Fibroblast of lung (primary cell): ENCODE results near the gene C20orf141. TPM values are rescaled to one million over a fixed set of nuclear protein-coding genes. Genes with fewer than 3 reads are reported as not detected.

Source experiments
- DNase-seq, 2 donors: peaks; one replicate each; pipeline versions ENCODE4 v3.0.0 to v3.0.0-alpha.2; 2010; ENCODE audit warnings: low read depth in 2 of 2
- H2AFZ ChIP-seq: 2 replicates; pipeline ENCODE4 v1.5.1; 2012; ENCODE audit warnings: low read length, control low read depth, inconsistent platforms
- H3K27ac ChIP-seq: 2 replicates; pipeline ENCODE4 v1.5.1; 2011; ENCODE audit warnings: low read length, control low read depth; ENCODE audit not compliant: insufficient read depth
- H3K27me3 ChIP-seq: 2 replicates; pipeline ENCODE4 v1.5.1; 2011; ENCODE audit warnings: mild to moderate bottlenecking, low read length; ENCODE audit not compliant: control insufficient read depth, insufficient read depth
- H3K36me3 ChIP-seq: 2 replicates; pipeline ENCODE4 v1.5.1; 2011; ENCODE audit warnings: low read length; ENCODE audit not compliant: control insufficient read depth, insufficient read depth
- H3K4me1 ChIP-seq: 2 replicates; pipeline ENCODE4 v1.5.1; 2011; ENCODE audit warnings: low read length; ENCODE audit not compliant: control insufficient read depth, insufficient read depth; ENCODE audit errors: extremely low read depth
- H3K4me2 ChIP-seq: 2 replicates; pipeline ENCODE4 v1.5.1; 2011; ENCODE audit warnings: low read length, control low read depth; ENCODE audit not compliant: insufficient read depth; ENCODE audit errors: extremely low read depth
- H3K4me3 ChIP-seq, 4 experiments: fragments of 200-600 bp in 1 of 4; sonication (generic) in 1 of 4; replicated peaks in 1 of 4; 2 replicates each; pipeline ENCODE4 v1.5.1; 2011 to 2016; ENCODE audit warnings: low read length in 4 of 4, low read depth in 3 of 4, mild to moderate bottlenecking in 3 of 4, control low read depth in 2 of 4, inconsistent platforms in 1 of 4, mixed read lengths in 1 of 4; ENCODE audit not compliant: insufficient read depth in 1 of 4; ENCODE audit errors: control extremely low read depth in 1 of 4
- H3K79me2 ChIP-seq: 2 replicates; pipeline ENCODE4 v1.5.1; 2012; ENCODE audit warnings: mild to moderate bottlenecking, low read length, inconsistent platforms; ENCODE audit not compliant: control insufficient read depth, insufficient read depth
- H3K9ac ChIP-seq: 2 replicates; pipeline ENCODE4 v1.5.1; 2011; ENCODE audit warnings: mild to moderate bottlenecking, low read length, control low read depth; ENCODE audit not compliant: insufficient read depth
- H3K9me3 ChIP-seq: 2 replicates; pipeline ENCODE4 v1.5.1; 2012; ENCODE audit warnings: low read depth, low read length; ENCODE audit not compliant: control insufficient read depth, insufficient read depth
- H4K20me1 ChIP-seq: 2 replicates; pipeline ENCODE4 v1.5.1; 2011; ENCODE audit warnings: low read length; ENCODE audit not compliant: control insufficient read depth, insufficient read depth; ENCODE audit errors: extremely low read depth
- CTCF ChIP-seq, 2 donors: IDR thresholded peaks in 1 of 2; conservative IDR thresholded peaks in 1 of 2; 1 replicate in 1 of 2; 2 replicates in 1 of 2; pipeline ENCODE4 v1.5.1; 2011 to 2012; ENCODE audit warnings: low read length in 2 of 2, control low read depth in 1 of 2, inconsistent platforms in 1 of 2, low read depth in 1 of 2, mild to moderate bottlenecking in 1 of 2
- EZH2 ChIP-seq: IDR thresholded peaks from 2 replicates; pipeline ENCODE4 v1.5.1; 2012; ENCODE audit warnings: low read length, control low read depth, mild to moderate bottlenecking; ENCODE audit errors: missing control alignments
- polyA plus RNA-seq, 2 donors: library from polyadenylated mRNA; depleted of rRNA in 1 of 2; stranded (reverse) in 1 of 2; unstranded in 1 of 2; fragments of >200 nt; gene quantifications; 2 replicates each; pipeline ENCODE4 v1.2.1, GENCODE V29; 2011 to 2012; ENCODE audit warnings: missing spikeins in 1 of 2
- total RNA-seq: library from RNA; depleted of rRNA; stranded (reverse); fragments of >200 nt; gene quantifications from 2 replicates; pipeline ENCODE4 v1.2.1, GENCODE V29; 2014

Gene C20orf141
- total and polyA plus RNA-seq, 2 donors (not counting 1 experiment from before 2014, with no cell fraction given): 0.57 TPM; not detected in 1

- H3K9ac ChIP-seq: no peak overlapping the region
- no peaks in the 10 kb centered on the region for H3K79me2 ChIP-seq
- H3K4me3 ChIP-seq: no peak overlapping the region
- DNase-seq: no peak
- H3K27ac ChIP-seq: no peak overlapping the region
- H3K4me1 ChIP-seq: peaks cover 15% of the 10 kb centered on the region
- H3K4me2 ChIP-seq: no peak overlapping the region
- no peaks in the 10 kb centered on the region for H3K36me3 ChIP-seq
- H3K9me3 ChIP-seq: no peaks in the 10 kb centered on the region
- no peak overlapping the region for H2AFZ ChIP-seq
- H4K20me1 ChIP-seq: no peaks in the 10 kb centered on the region
- peaks cover 18% of the 10 kb centered on the region for H3K27me3 ChIP-seq
- peak; percentile 53 for TF ChIP-seq EZH2
- no peak for TF ChIP-seq CTCF (conservative IDR thresholded peaks at IDR 0.05 in 1 of 2, IDR thresholded peaks at IDR 0.05 in 1 of 2; ENCODE audit: low read depth in 1 of 2, low read length in 2 of 2)
Observed at GRCh38 chr20:2820896-2821869, 6.4 kb downstream of the C20orf141 start.

- Histone ChIP-seq H3K4me1 (peaks cover 15% of the 10 kb centered on the region), H3K9me3 (no peaks in the 10 kb centered on the region), H3K4me3 (no peak overlapping the region), H3K27ac (no peak overlapping the region), H3K4me2 (no peak overlapping the region), H3K9ac (no peak overlapping the region), H3K27me3 (peaks cover 18% of the 10 kb centered on the region), H4K20me1 (no peaks in the 10 kb centered on the region), H3K79me2 (no peaks in the 10 kb centered on the region), H2AFZ (no peak overlapping the region), H3K36me3 (no peaks in the 10 kb centered on the region)
- DNase-seq: peak in 1 of 2 donors; percentile 60
- TF ChIP-seq EZH2: no peak
- TF ChIP-seq CTCF (conservative IDR thresholded peaks at IDR 0.05 in 1 of 2, IDR thresholded peaks at IDR 0.05 in 1 of 2; ENCODE audit: low read depth in 1 of 2, low read length in 2 of 2): no peak
Observed at GRCh38 chr20:2822073-2822472, 7.3 kb downstream of the C20orf141 start.

GRCh38 chr20:2825761-2826160, 11.0 kb downstream of the C20orf141 start:
- no peak overlapping the region for H3K4me2 ChIP-seq
- no peak overlapping the region for H3K9ac ChIP-seq
- no peaks in the 10 kb centered on the region for H4K20me1 ChIP-seq
- H3K27ac ChIP-seq: no peak overlapping the region
- no peaks in the 10 kb centered on the region for H3K79me2 ChIP-seq
- no peak overlapping the region for H2AFZ ChIP-seq
- no peak for DNase-seq
- no peaks in the 10 kb centered on the region for H3K36me3 ChIP-seq
- no peak overlapping the region for H3K4me3 ChIP-seq
- no peak for TF ChIP-seq CTCF (conservative IDR thresholded peaks at IDR 0.05 in 1 of 2, IDR thresholded peaks at IDR 0.05 in 1 of 2; ENCODE audit: low read depth in 1 of 2, low read length in 2 of 2)
- no peak for TF ChIP-seq EZH2
- H3K9me3 ChIP-seq: no peaks in the 10 kb centered on the region
- H3K4me1 ChIP-seq: peaks cover 5% of the 10 kb centered on the region
- H3K27me3 ChIP-seq: peaks cover 15% of the 10 kb centered on the region
